Esophagus muscularis mucosa (tissue), 4 donors: Measurements from ENCODE around the gene PID1. TPM values are rescaled to one million over a fixed set of nuclear protein-coding genes. Genes with fewer than 3 reads are reported as not detected.

Experiments used
- DNase-seq: peaks from one replicate; pipeline ENCODE4 v3.0.0-alpha.2; 2017; ENCODE audit errors: extremely low spot score
- H3K27ac ChIP-seq, 4 donors: fragments of 200-600 bp; sonication (generic); replicated peaks in 1 of 4; 1 replicate in 3 of 4; 2 replicates in 1 of 4; pipeline ENCODE4 v1.5.1; 2016 to 2019; ENCODE audit warnings: mild to moderate bottlenecking in 1 of 4
- H3K27me3 ChIP-seq, 4 donors: fragments of 200-600 bp; sonication (generic); one replicate each; pipeline versions ENCODE4 v1.5.1 to v1.6.0; 2016 to 2019
- H3K36me3 ChIP-seq, 4 donors: fragments of 200-600 bp; sonication (generic); one replicate each; pipeline ENCODE4 v1.5.1; 2016 to 2019
- H3K4me1 ChIP-seq, 4 donors: fragments of 200-600 bp; sonication (generic); one replicate each; pipeline ENCODE4 v1.5.1; 2016 to 2019
- H3K4me3 ChIP-seq, 4 donors: fragments of 200-600 bp; sonication (generic); 1 replicate in 2 of 4; 2 replicates in 2 of 4; pipeline ENCODE4 v1.5.1; 2016 to 2019; ENCODE audit warnings: mild to moderate bottlenecking in 4 of 4, moderate library complexity in 1 of 4
- H3K9me3 ChIP-seq, 4 donors: fragments of 200-600 bp; sonication (generic); 1 replicate in 3 of 4; 2 replicates in 1 of 4; pipeline ENCODE4 v1.5.1; 2016 to 2019
- EP300 ChIP-seq: sonication (generic); formaldehyde crosslinking; IDR thresholded peaks from one replicate; pipeline ENCODE4 v1.6.1; 2017; ENCODE audit warnings: antibody characterized with exemption
- POLR2A ChIP-seq: fragments of 450-650 bp; IDR thresholded peaks from one replicate; pipeline ENCODE4 v1.6.1; 2017; ENCODE audit warnings: antibody characterized with exemption, moderate library complexity, mild to moderate bottlenecking, low read depth
- POLR2AphosphoS5 ChIP-seq, 2 donors: sonication (generic); formaldehyde crosslinking; IDR thresholded peaks; one replicate each; pipeline ENCODE4 v1.6.1; 2017; ENCODE audit warnings: antibody characterized with exemption in 2 of 2
- WGBS: methylation state at CpG from one replicate; pipeline ENCODE4 v1.1.5; 2018; 5-methylcytosine and 5-hydroxymethylcytosine counted together
- intact Hi-C: fragments of 100-400 bp; cut with DNase I; formaldehyde crosslinking; loops from one replicate; pipeline ENCODE4 v1.15.1; 2023
- total RNA-seq, 4 donors: library from RNA; depleted of rRNA; stranded (reverse); fragments of >200 nt; gene quantifications; one replicate each; pipeline versions ENCODE4 v1.1.0 to v1.2.1, GENCODE V29; 2016
- TF ChIP-seq, protein P1 (sequence below), 3 experiments: fragments of 200-600 bp in 2 of 3; fragments of 450-650 bp in 1 of 3; sonication (generic) in 2 of 3; IDR thresholded peaks; one replicate each; pipeline ENCODE4 v1.5.1; 2017 to 2019; ENCODE audit warnings: antibody characterized with exemption in 3 of 3, mild to moderate bottlenecking in 2 of 3, moderate library complexity in 1 of 3

Gene PID1
- total RNA-seq, 4 donors from 2014 or later, result 48.2 to 68.7 (median 55.4) TPM

DNA sequence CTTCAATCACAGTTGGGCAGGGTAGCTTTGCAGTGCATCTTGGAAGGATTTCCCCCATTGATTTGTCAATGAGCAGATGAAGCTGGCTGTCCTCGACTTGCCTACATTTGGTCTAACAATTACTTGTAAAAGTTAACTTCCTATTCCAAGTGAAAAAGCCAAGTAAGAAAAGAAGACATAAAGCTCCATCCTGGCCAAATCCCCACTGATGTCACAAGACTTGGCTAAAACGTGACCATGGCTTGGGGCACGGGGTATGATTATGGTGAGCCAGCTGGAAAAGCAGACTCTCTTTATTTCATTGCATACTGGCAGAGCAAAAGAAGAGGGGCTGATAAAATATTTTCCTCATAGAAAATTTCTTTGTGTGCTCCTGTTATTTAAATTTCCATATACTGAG, 25.4 kb upstream of the PID1 start:
- intact Hi-C loops, result no loop called here
- H3K4me1 ChIP-seq, result peaks cover 0 to 6% (median 0%) of the 10 kb centered on the region in 4 donors
- no peak for DNase-seq
- no peak overlapping the region for H3K27ac ChIP-seq
- TF ChIP-seq EP300, result no peak
- no peak for TF ChIP-seq POLR2AphosphoS5 (IDR thresholded peaks at IDR 0.05)
- TF ChIP-seq POLR2A, result no peak
- TF ChIP-seq, protein P1, sequence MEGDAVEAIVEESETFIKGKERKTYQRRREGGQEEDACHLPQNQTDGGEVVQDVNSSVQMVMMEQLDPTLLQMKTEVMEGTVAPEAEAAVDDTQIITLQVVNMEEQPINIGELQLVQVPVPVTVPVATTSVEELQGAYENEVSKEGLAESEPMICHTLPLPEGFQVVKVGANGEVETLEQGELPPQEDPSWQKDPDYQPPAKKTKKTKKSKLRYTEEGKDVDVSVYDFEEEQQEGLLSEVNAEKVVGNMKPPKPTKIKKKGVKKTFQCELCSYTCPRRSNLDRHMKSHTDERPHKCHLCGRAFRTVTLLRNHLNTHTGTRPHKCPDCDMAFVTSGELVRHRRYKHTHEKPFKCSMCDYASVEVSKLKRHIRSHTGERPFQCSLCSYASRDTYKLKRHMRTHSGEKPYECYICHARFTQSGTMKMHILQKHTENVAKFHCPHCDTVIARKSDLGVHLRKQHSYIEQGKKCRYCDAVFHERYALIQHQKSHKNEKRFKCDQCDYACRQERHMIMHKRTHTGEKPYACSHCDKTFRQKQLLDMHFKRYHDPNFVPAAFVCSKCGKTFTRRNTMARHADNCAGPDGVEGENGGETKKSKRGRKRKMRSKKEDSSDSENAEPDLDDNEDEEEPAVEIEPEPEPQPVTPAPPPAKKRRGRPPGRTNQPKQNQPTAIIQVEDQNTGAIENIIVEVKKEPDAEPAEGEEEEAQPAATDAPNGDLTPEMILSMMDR (IDR thresholded peaks at IDR 0.05), result no peak
- no peak overlapping the region for H3K4me3 ChIP-seq
- no peaks in the 10 kb centered on the region for H3K9me3 ChIP-seq
- H3K36me3 ChIP-seq, result no peaks in the 10 kb centered on the region
- 75% methylated on average over 3 of the region's 3 CpGs for WGBS
- no peaks in the 10 kb centered on the region for H3K27me3 ChIP-seq

DNA sequence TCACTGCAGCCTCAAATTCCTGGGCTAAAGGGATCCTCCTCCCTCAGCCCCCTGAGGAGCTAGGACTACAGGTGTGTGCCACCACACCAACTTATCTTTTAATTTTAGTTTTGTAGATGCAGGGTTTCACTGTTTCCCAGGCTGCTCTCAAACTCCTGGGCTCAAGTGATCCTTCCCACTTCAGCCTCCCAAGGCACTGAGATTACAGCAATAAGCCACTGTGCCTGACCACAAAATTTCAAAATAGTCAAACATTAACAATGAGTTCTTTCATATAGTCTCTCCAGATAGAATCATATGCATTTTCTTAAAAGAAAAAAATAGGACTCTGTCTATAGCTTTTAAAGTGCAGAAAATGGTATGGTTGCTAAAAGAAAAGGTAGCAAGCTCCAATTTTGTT, 24.9 kb upstream of the PID1 start:
- Histone ChIP-seq H3K27me3 (no peaks in the 10 kb centered on the region), H3K36me3 (no peaks in the 10 kb centered on the region), H3K27ac (no peak overlapping the region), H3K9me3 (no peaks in the 10 kb centered on the region), H3K4me3 (no peak overlapping the region), H3K4me1 (peaks cover 0 to 6% (median 0%) of the 10 kb centered on the region in 4 donors)
- no peak for TF ChIP-seq POLR2AphosphoS5 (IDR thresholded peaks at IDR 0.05)
- TF ChIP-seq, protein P1 (IDR thresholded peaks at IDR 0.05), result no peak
- TF ChIP-seq POLR2A, result no peak
- TF ChIP-seq EP300, result no peak
- DNase-seq, result no peak
- intact Hi-C loops, result no loop called here

DNA sequence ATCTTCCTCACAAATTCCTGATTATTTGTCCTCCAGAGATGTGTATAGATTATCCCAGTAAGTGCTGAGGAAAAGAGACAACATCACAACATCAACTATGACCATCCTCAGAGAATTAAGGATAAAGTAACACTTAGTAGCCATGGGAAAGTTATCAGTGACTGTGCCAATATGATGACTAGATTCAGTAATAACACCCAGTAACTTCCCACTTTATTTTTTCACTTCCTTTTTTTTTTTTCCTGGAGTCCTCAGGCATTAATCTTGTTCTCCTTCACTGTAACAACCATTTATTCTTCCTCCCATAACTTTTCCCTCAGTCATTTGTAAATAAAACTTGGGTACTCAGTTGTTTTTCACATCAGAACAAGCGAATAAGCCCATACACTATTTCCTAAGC, 16.7 kb upstream of the PID1 start:
- no peak overlapping the region for H3K27ac ChIP-seq
- peaks cover 0 to 4% (median 0%) of the 10 kb centered on the region in 4 donors for H3K9me3 ChIP-seq
- TF ChIP-seq EP300 (no peak), POLR2AphosphoS5 (IDR thresholded peaks at IDR 0.05) (no peak), POLR2A (no peak)
- TF ChIP-seq, protein P1 (IDR thresholded peaks at IDR 0.05), result no peak
- no peaks in the 10 kb centered on the region for H3K27me3 ChIP-seq
- no peaks in the 10 kb centered on the region for H3K36me3 ChIP-seq
- H3K4me3 ChIP-seq, result no peak overlapping the region
- 76% methylated on average over 1 of the region's 1 CpG for WGBS
- H3K4me1 ChIP-seq, result no peaks in the 10 kb centered on the region
- no peak for DNase-seq
- intact Hi-C loops, result no loop called here

DNA sequence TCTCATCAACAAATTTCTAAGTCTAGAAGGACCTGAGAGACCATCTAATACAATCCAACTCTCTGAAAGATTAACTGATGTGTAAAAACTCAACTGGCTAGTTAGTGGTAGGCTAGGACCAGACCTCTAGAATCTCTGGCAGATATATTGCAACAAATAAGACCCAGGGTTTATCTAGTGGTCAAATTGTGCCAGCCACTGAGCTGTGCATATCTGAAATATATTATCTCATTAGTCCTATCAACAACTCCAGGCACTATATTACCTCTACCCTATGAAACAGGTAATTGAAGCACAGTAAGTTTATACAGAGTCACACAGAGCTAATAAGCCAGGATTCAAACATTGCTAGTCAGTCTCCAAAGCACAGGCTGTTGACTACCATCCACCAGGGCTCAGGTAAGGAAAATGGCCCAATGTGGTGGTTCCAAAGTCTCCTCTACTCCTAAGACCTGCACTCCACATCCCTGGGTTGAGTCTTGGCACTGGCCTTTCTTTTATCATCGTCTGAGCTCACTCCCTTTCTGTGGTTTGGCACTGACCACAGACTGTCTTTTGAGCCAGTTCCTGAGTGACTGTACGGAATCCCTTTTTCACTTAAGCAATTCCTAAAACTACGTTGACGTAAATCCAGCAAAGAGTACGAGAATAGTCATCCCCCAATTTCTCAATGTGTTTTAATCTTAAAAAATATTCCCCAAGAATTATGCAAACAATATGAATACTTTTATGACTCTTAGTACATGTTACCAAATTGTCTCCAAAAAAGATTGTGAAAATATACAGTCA, 11.9 kb upstream of the PID1 start:
- Histone ChIP-seq H3K4me3 (no peak overlapping the region), H3K4me1 (no peaks in the 10 kb centered on the region), H3K27ac (no peak overlapping the region), H3K36me3 (no peaks in the 10 kb centered on the region), H3K27me3 (no peaks in the 10 kb centered on the region), H3K9me3 (no peaks in the 10 kb centered on the region)
- peak in 1 of 2 donors; percentile 52 for TF ChIP-seq POLR2AphosphoS5 (IDR thresholded peaks at IDR 0.05)
- TF ChIP-seq POLR2A, result no peak
- TF ChIP-seq, protein P1 (IDR thresholded peaks at IDR 0.05), result no peak
- peak; percentile 7 for TF ChIP-seq EP300
- no peak for DNase-seq
- WGBS, result 50% methylated on average over 5 of the region's 5 CpGs
- intact Hi-C loops, result no loop called here
